Neuronal stem cell (in vitro differentiated cells): ENCODE data around the gene HMHB1.

Source experiments
- DNase-seq: peaks from one replicate; pipeline ENCODE4 v3.0.0-alpha.2; 2013; ENCODE audit warnings: low spot score
- H2AFZ ChIP-seq: one replicate; pipeline ENCODE4 v1.6.1; 2013; ENCODE audit warnings: mild to moderate bottlenecking, low read length, inconsistent platforms
- H2AK5ac ChIP-seq: 2 replicates; pipeline ENCODE4 v1.6.1; 2013; ENCODE audit warnings: low read depth, mild to moderate bottlenecking, inconsistent platforms, low read length, moderate library complexity, mixed read lengths
- H2BK120ac ChIP-seq: 2 replicates; pipeline ENCODE4 v1.6.1; 2013; ENCODE audit warnings: low read depth, mild to moderate bottlenecking, inconsistent platforms, low read length, moderate library complexity, mixed read lengths
- H2BK12ac ChIP-seq: one replicate; pipeline ENCODE4 v1.6.1; 2013; ENCODE audit warnings: low read length, inconsistent platforms
- H2BK15ac ChIP-seq: 2 replicates; pipeline ENCODE4 v1.6.1; 2013; ENCODE audit warnings: mild to moderate bottlenecking, low read length, inconsistent platforms, mixed read lengths
- H2BK5ac ChIP-seq: one replicate; pipeline ENCODE4 v1.6.1; 2013; ENCODE audit warnings: inconsistent platforms, mild to moderate bottlenecking, low read length, moderate library complexity
- H3K14ac ChIP-seq: one replicate; pipeline ENCODE4 v1.6.1; 2013; ENCODE audit warnings: low read length, inconsistent platforms
- H3K18ac ChIP-seq: 2 replicates; pipeline ENCODE4 v1.6.1; 2013; ENCODE audit warnings: low read length, inconsistent platforms
- H3K23ac ChIP-seq: 2 replicates; pipeline ENCODE4 v1.6.1; 2013; ENCODE audit warnings: low read depth, mild to moderate bottlenecking, mixed read lengths, low read length, inconsistent platforms; ENCODE audit not compliant: poor library complexity
- H3K27ac ChIP-seq: replicated peaks from 3 replicates; pipeline ENCODE4 v1.5.1; 2013; ENCODE audit warnings: low read length, inconsistent platforms
- H3K27me3 ChIP-seq, 3 experiments: 2 replicates each; pipeline ENCODE4 v1.6.1; 2013; ENCODE audit warnings: low read length in 3 of 3, mild to moderate bottlenecking in 2 of 3, inconsistent platforms in 1 of 3, low read depth in 1 of 3, mixed read lengths in 1 of 3, moderate library complexity in 1 of 3; ENCODE audit not compliant: control insufficient read depth in 3 of 3, insufficient read depth in 3 of 3
- H3K36me3 ChIP-seq, 2 donors: replicated peaks in 1 of 2; 2 replicates each; pipeline ENCODE4 v1.6.1; 2013; ENCODE audit warnings: low read length in 2 of 2; ENCODE audit not compliant: control insufficient read depth in 2 of 2, insufficient read depth in 2 of 2
- H3K4ac ChIP-seq: 2 replicates; pipeline ENCODE4 v1.6.1; 2013; ENCODE audit warnings: inconsistent platforms, mild to moderate bottlenecking, low read length, moderate library complexity
- H3K4me1 ChIP-seq, 2 donors: 1 replicate in 1 of 2; 2 replicates in 1 of 2; pipeline ENCODE4 v1.6.1; 2013; ENCODE audit warnings: low read length in 2 of 2, low read depth in 1 of 2; ENCODE audit not compliant: control insufficient read depth in 2 of 2, insufficient read depth in 1 of 2
- H3K4me2 ChIP-seq: one replicate; pipeline ENCODE4 v1.6.1; 2013; ENCODE audit warnings: mild to moderate bottlenecking, low read length, inconsistent platforms; ENCODE audit not compliant: insufficient read depth, poor library complexity, severe bottlenecking
- H3K4me3 ChIP-seq, 2 donors: 2 replicates each; pipeline ENCODE4 v1.5.1; 2013; ENCODE audit warnings: low read length in 2 of 2, mild to moderate bottlenecking in 2 of 2, inconsistent platforms in 1 of 2, moderate library complexity in 1 of 2
- H3K79me1 ChIP-seq: one replicate; pipeline ENCODE4 v1.6.1; 2013; ENCODE audit warnings: low read depth, mild to moderate bottlenecking, inconsistent platforms, low read length, moderate library complexity
- H3K9ac ChIP-seq: one replicate; pipeline ENCODE4 v1.6.1; 2013; ENCODE audit warnings: mild to moderate bottlenecking, low read depth, low read length, inconsistent platforms; ENCODE audit not compliant: poor library complexity
- H3K9me3 ChIP-seq, 2 donors: replicated peaks in 1 of 2; 2 replicates each; pipeline versions ENCODE3 to v1.6.1; 2013; ENCODE audit warnings: low read length in 2 of 2, mild to moderate bottlenecking in 2 of 2, inconsistent platforms in 1 of 2, low read depth in 1 of 2, mixed read lengths in 1 of 2, moderate library complexity in 1 of 2; ENCODE audit not compliant: control insufficient read depth in 2 of 2, insufficient read depth in 1 of 2
- H4K8ac ChIP-seq: one replicate; pipeline ENCODE4 v1.6.1; 2013; ENCODE audit warnings: low read depth, mild to moderate bottlenecking, inconsistent platforms, low read length, moderate library complexity
- H4K91ac ChIP-seq: one replicate; pipeline ENCODE4 v1.6.1; 2013; ENCODE audit warnings: low read length, low read depth, mild to moderate bottlenecking, inconsistent platforms; ENCODE audit not compliant: poor library complexity
- WGBS, 2 donors: extraction: QIAGEN DNeasy Blood & Tissue Kit; methylation state at CpG; one replicate each; pipeline ENCODE4 v1.1.7; 2013; ENCODE audit warnings: missing lambda C conversion rate in 2 of 2, mixed read lengths in 1 of 2; ENCODE audit not compliant: insufficient read length in 2 of 2, insufficient replicate concordance in 1 of 2; ENCODE audit errors: extremely low coverage in 2 of 2; 5-methylcytosine and 5-hydroxymethylcytosine counted together

Gene HMHB1

GRCh38 chr5:143842920-143843319 lies 31.0 kb downstream of the HMHB1 start:
- H3K18ac ChIP-seq: no peak overlapping the region
- no peaks in the 10 kb centered on the region for H3K9me3 ChIP-seq
- H2BK120ac ChIP-seq: no peak overlapping the region
- H3K27me3 ChIP-seq: peaks cover 0 to 2% (median 0%) of the 10 kb centered on the region in 3 experiments
- no peaks in the 10 kb centered on the region for H3K79me1 ChIP-seq
- no peak overlapping the region for H3K14ac ChIP-seq
- no peak overlapping the region for H3K4ac ChIP-seq
- H3K4me2 ChIP-seq: no peak overlapping the region
- no peak overlapping the region for H3K23ac ChIP-seq
- no peak overlapping the region for H3K9ac ChIP-seq
- H2AK5ac ChIP-seq: no peak overlapping the region
- no peak overlapping the region for H4K91ac ChIP-seq
- no peaks in the 10 kb centered on the region for H3K36me3 ChIP-seq
- no CpG with 5 or more reads among the region's 2 CpGs for WGBS, 2 donors
- peaks cover 7 to 8% of the 10 kb centered on the region in 2 donors for H3K4me1 ChIP-seq
- no peak overlapping the region for H2BK15ac ChIP-seq
- H4K8ac ChIP-seq: no peak overlapping the region
- no peak overlapping the region for H2BK5ac ChIP-seq
- H3K4me3 ChIP-seq: no peak overlapping the region
- no peak overlapping the region for H3K27ac ChIP-seq
- no peak for DNase-seq
- H2BK12ac ChIP-seq: no peak overlapping the region
- no peak overlapping the region for H2AFZ ChIP-seq

DNA sequence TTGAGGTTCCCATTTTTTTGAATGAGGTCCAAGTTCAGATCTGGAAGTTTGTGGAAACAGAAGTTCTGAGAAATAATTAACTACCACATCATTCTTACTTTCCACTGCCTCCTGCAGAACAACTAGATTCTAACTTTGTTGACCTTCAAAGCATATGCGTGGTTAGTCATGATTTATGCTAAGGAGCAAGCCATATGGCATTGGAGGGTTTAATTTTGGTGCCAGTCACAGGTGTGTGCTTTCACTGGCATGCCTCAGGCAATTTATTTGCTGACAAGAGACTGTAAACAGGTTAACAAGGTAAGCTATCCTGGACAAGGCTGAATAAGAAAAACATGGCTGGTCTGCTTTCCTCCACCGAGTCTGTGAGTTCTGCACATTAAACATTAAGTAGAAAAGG lies 31.5 kb downstream of the HMHB1 start:
- H2BK120ac ChIP-seq: no peak overlapping the region
- no peak overlapping the region for H2AFZ ChIP-seq
- H4K91ac ChIP-seq: no peak overlapping the region
- H3K27ac ChIP-seq: no peak overlapping the region
- DNase-seq: no peak
- H3K36me3 ChIP-seq: no peaks in the 10 kb centered on the region
- no peak overlapping the region for H2BK12ac ChIP-seq
- H3K9ac ChIP-seq: no peak overlapping the region
- H3K4ac ChIP-seq: no peak overlapping the region
- H2BK5ac ChIP-seq: no peak overlapping the region
- no CpG with 5 or more reads among the region's 2 CpGs for WGBS, 2 donors
- H2AK5ac ChIP-seq: no peak overlapping the region
- H3K18ac ChIP-seq: no peak overlapping the region
- no peak overlapping the region for H3K23ac ChIP-seq
- no peak overlapping the region for H4K8ac ChIP-seq
- peaks cover 0 to 2% (median 0%) of the 10 kb centered on the region in 3 experiments for H3K27me3 ChIP-seq
- H3K79me1 ChIP-seq: no peaks in the 10 kb centered on the region
- H3K9me3 ChIP-seq: no peaks in the 10 kb centered on the region
- H3K14ac ChIP-seq: no peak overlapping the region
- no peak overlapping the region for H3K4me3 ChIP-seq
- H2BK15ac ChIP-seq: no peak overlapping the region
- no peak overlapping the region for H3K4me2 ChIP-seq
- H3K4me1 ChIP-seq: peaks cover 7 to 8% of the 10 kb centered on the region in 2 donors

- no peaks in the 10 kb centered on the region for H3K36me3 ChIP-seq
- H3K27me3 ChIP-seq: no peaks in the 10 kb centered on the region
- H3K79me1 ChIP-seq: no peaks in the 10 kb centered on the region
- H3K27ac ChIP-seq: no peak overlapping the region
- H3K4ac ChIP-seq: no peak overlapping the region
- no peak overlapping the region for H2BK12ac ChIP-seq
- no peak overlapping the region for H3K4me3 ChIP-seq
- no peak overlapping the region for H2BK15ac ChIP-seq
- H4K91ac ChIP-seq: no peak overlapping the region
- H3K9me3 ChIP-seq: peaks cover 0 to 2% of the 10 kb centered on the region in 2 donors
- H2AFZ ChIP-seq: no peak overlapping the region
- no peak overlapping the region for H4K8ac ChIP-seq
- H3K4me1 ChIP-seq: no peaks in the 10 kb centered on the region
- WGBS, 2 donors: no CpG with 5 or more reads among the region's 3 CpGs
- no peak for DNase-seq
- no peak overlapping the region for H3K18ac ChIP-seq
- no peak overlapping the region for H2BK5ac ChIP-seq
- no peak overlapping the region for H3K4me2 ChIP-seq
- H2AK5ac ChIP-seq: no peak overlapping the region
- H3K9ac ChIP-seq: no peak overlapping the region
- H3K14ac ChIP-seq: no peak overlapping the region
- H3K23ac ChIP-seq: no peak overlapping the region
- H2BK120ac ChIP-seq: no peak overlapping the region
Observed at GRCh38 chr5:143850050-143850683, 38.2 kb downstream of the HMHB1 start.

GRCh38 chr5:143851383-143851782 lies 39.4 kb downstream of the HMHB1 start:
- peaks cover 0 to 2% of the 10 kb centered on the region in 2 donors for H3K9me3 ChIP-seq
- DNase-seq: no peak

More at GRCh38 chr5:143851383-143851782, 39.4 kb downstream of the HMHB1 start:
- Histone ChIP-seq H3K27me3 (no peaks in the 10 kb centered on the region), H3K4me2 (no peak overlapping the region), H2BK120ac (no peak overlapping the region), H3K27ac (no peak overlapping the region), H4K8ac (no peak overlapping the region), H2AFZ (no peak overlapping the region), H2BK5ac (no peak overlapping the region), H2BK12ac (no peak overlapping the region), H2BK15ac (no peak overlapping the region), H3K9ac (no peak overlapping the region), H4K91ac (no peak overlapping the region), H3K79me1 (no peaks in the 10 kb centered on the region), H3K23ac (no peak overlapping the region), H3K4me1 (no peaks in the 10 kb centered on the region), H3K4me3 (no peak overlapping the region), H3K36me3 (no peaks in the 10 kb centered on the region), H2AK5ac (no peak overlapping the region), H3K4ac (no peak overlapping the region), H3K14ac (no peak overlapping the region), H3K18ac (no peak overlapping the region)
